Breast epithelium (tissue), 4 donors: Measurements from ENCODE around the gene TMEM108. TPM values are rescaled to one million over a fixed set of nuclear protein-coding genes. Genes with fewer than 3 reads are reported as not detected.

Source experiments
- DNase-seq, 2 donors: peaks; one replicate each; pipeline ENCODE4 v3.0.0-alpha.2; 2019; ENCODE audit warnings: low spot score in 2 of 2
- H3K27ac ChIP-seq, 2 donors: fragments of 200-600 bp; sonication (generic) in 1 of 2; one replicate each; pipeline ENCODE4 v1.5.1; 2016 to 2019; ENCODE audit warnings: mild to moderate bottlenecking in 1 of 2
- H3K27me3 ChIP-seq, 2 donors: fragments of 200-600 bp; sonication (generic) in 1 of 2; one replicate each; pipeline versions ENCODE4 v1.5.1 to v1.6.0; 2017 to 2019; ENCODE audit warnings: control low read depth in 1 of 2, mild to moderate bottlenecking in 1 of 2
- H3K36me3 ChIP-seq: fragments of 200-600 bp; one replicate; pipeline ENCODE4 v1.5.1; 2019
- H3K4me1 ChIP-seq, 2 donors: fragments of 200-600 bp; sonication (generic); one replicate each; pipeline ENCODE4 v1.5.1; 2016 to 2019; ENCODE audit warnings: control low read depth in 1 of 2
- H3K4me3 ChIP-seq, 3 donors: fragments of 200-600 bp; sonication (generic); 1 replicate in 2 of 3; 2 replicates in 1 of 3; pipeline ENCODE4 v1.5.1; 2016 to 2019; ENCODE audit warnings: mild to moderate bottlenecking in 3 of 3, moderate library complexity in 2 of 3
- H3K9me3 ChIP-seq, 2 donors: fragments of 200-600 bp; sonication (generic) in 1 of 2; one replicate each; pipeline ENCODE4 v1.5.1; 2016 to 2019; ENCODE audit warnings: control low read depth in 1 of 2
- CTCF ChIP-seq, 3 donors: fragments of 450-650 bp; IDR thresholded peaks; one replicate each; pipeline ENCODE4 v1.5.1; 2016 to 2017; ENCODE audit warnings: antibody characterized with exemption in 3 of 3, mild to moderate bottlenecking in 3 of 3, moderate library complexity in 3 of 3
- POLR2A ChIP-seq: fragments of 450-650 bp; IDR thresholded peaks from one replicate; pipeline ENCODE4 v1.6.1; 2016; ENCODE audit warnings: antibody characterized with exemption, mild to moderate bottlenecking, moderate library complexity
- POLR2AphosphoS5 ChIP-seq, 3 donors: sonication (generic); formaldehyde crosslinking; IDR thresholded peaks; one replicate each; pipeline ENCODE4 v1.6.1; 2017; ENCODE audit warnings: antibody characterized with exemption in 3 of 3
- intact Hi-C: fragments of 100-400 bp; cut with DNase I; formaldehyde crosslinking; loops from one replicate; pipeline ENCODE4 v1.15.1; 2023; ENCODE audit warnings: low total_unique reads
- total RNA-seq, 3 donors: library from RNA; depleted of rRNA; stranded (reverse); fragments of >200 nt; gene quantifications; one replicate each; pipeline ENCODE4 v1.1.0, GENCODE V29; 2016

TMEM108 gene
- total RNA-seq, 3 donors from 2014 or later = 0.44 to 0.98 (median 0.48) TPM

DNA sequence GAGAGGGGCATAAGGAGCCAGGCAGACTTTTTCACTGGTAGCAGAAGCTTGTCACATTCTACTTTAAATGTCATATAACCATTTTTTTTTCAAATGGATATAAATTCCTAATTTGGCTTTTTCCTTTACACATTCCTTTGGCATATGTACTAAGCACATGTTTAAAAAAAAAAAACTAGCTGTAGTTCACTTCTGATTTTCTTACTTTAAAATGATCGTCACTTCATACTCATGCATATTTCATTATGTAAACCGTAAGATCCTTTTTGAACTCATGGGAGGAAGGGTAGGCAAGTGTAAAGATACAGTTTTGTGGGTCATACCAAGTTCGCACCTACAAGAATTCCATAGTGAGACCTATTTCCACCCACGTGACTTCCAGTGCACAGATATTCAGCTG lies 316.5 kb downstream of the TMEM108 start:
- TF ChIP-seq CTCF (IDR thresholded peaks at IDR 0.05) (no peak), POLR2A (no peak), POLR2AphosphoS5 (IDR thresholded peaks at IDR 0.05) (no peak)

GRCh38 chr3:133360476-133360875 lies 322.3 kb downstream of the TMEM108 start:
- H3K27ac ChIP-seq = no peak overlapping the region
- TF ChIP-seq POLR2A (no peak), CTCF (IDR thresholded peaks at IDR 0.05) (no peak), POLR2AphosphoS5 (IDR thresholded peaks at IDR 0.05) (no peak)

More for the DNA sequence above, 316.5 kb downstream of the TMEM108 start:
- intact Hi-C loops = no loop called here
- no peaks in the 10 kb centered on the region for H3K36me3 ChIP-seq
- no peaks in the 10 kb centered on the region for H3K9me3 ChIP-seq
- H3K27ac ChIP-seq = no peak overlapping the region
- H3K4me1 ChIP-seq = no peaks in the 10 kb centered on the region
- no peaks in the 10 kb centered on the region for H3K27me3 ChIP-seq
- DNase-seq = no peak
- no peak overlapping the region for H3K4me3 ChIP-seq

GRCh38 chr3:133361011-133361410 lies 322.8 kb downstream of the TMEM108 start:
- H3K36me3 ChIP-seq = no peaks in the 10 kb centered on the region
- no peaks in the 10 kb centered on the region for H3K27me3 ChIP-seq
- intact Hi-C loops = no loop called here
- no peak overlapping the region for H3K4me3 ChIP-seq
- no peak overlapping the region for H3K27ac ChIP-seq
- no peak for DNase-seq
- H3K4me1 ChIP-seq = no peaks in the 10 kb centered on the region
- no peak for TF ChIP-seq POLR2AphosphoS5 (IDR thresholded peaks at IDR 0.05)
- TF ChIP-seq CTCF (IDR thresholded peaks at IDR 0.05) = no peak
- TF ChIP-seq POLR2A = no peak
- no peaks in the 10 kb centered on the region for H3K9me3 ChIP-seq

More at GRCh38 chr3:133360476-133360875, 322.3 kb downstream of the TMEM108 start:
- no peak for DNase-seq
- Histone ChIP-seq H3K9me3 (no peaks in the 10 kb centered on the region), H3K36me3 (no peaks in the 10 kb centered on the region), H3K4me3 (no peak overlapping the region), H3K27me3 (no peaks in the 10 kb centered on the region), H3K4me1 (no peaks in the 10 kb centered on the region)
- intact Hi-C loops = no loop called here

GRCh38 chr3:133361435-133361834 lies 323.2 kb downstream of the TMEM108 start:
- Histone ChIP-seq H3K27me3 (no peaks in the 10 kb centered on the region), H3K4me1 (no peaks in the 10 kb centered on the region), H3K36me3 (no peaks in the 10 kb centered on the region), H3K4me3 (no peak overlapping the region), H3K9me3 (no peaks in the 10 kb centered on the region), H3K27ac (no peak overlapping the region)
- intact Hi-C loops = no loop called here
- TF ChIP-seq POLR2AphosphoS5 (IDR thresholded peaks at IDR 0.05) = no peak
- no peak for TF ChIP-seq CTCF (IDR thresholded peaks at IDR 0.05)
- no peak for TF ChIP-seq POLR2A
- no peak for DNase-seq

- Histone ChIP-seq H3K4me1 (no peaks in the 10 kb centered on the region), H3K36me3 (no peaks in the 10 kb centered on the region), H3K27me3 (no peaks in the 10 kb centered on the region), H3K27ac (no peak overlapping the region), H3K4me3 (no peak overlapping the region), H3K9me3 (no peaks in the 10 kb centered on the region)
- DNase-seq = no peak
- intact Hi-C loops = no loop called here
- TF ChIP-seq POLR2A (no peak), CTCF (IDR thresholded peaks at IDR 0.05) (no peak), POLR2AphosphoS5 (IDR thresholded peaks at IDR 0.05) (no peak)
Measured at GRCh38 chr3:133362539-133362938, 324.3 kb downstream of the TMEM108 start.
